ENCODE measurements around the gene CADPS.

The CADPS gene

GRCh38 chr3:62758296-62759066, 116.7 kb downstream of the CADPS start:
- no peak for DNase-seq (ENCODE audit: low read depth)
- H3K4me3 ChIP-seq (ENCODE audit: low read depth, low read length): no peak overlapping the region
- in situ Hi-C loops (cut with HindIII; ENCODE audit: low sequenced_read_pairs): no loop called here
- TF ChIP-seq, protein P1, sequence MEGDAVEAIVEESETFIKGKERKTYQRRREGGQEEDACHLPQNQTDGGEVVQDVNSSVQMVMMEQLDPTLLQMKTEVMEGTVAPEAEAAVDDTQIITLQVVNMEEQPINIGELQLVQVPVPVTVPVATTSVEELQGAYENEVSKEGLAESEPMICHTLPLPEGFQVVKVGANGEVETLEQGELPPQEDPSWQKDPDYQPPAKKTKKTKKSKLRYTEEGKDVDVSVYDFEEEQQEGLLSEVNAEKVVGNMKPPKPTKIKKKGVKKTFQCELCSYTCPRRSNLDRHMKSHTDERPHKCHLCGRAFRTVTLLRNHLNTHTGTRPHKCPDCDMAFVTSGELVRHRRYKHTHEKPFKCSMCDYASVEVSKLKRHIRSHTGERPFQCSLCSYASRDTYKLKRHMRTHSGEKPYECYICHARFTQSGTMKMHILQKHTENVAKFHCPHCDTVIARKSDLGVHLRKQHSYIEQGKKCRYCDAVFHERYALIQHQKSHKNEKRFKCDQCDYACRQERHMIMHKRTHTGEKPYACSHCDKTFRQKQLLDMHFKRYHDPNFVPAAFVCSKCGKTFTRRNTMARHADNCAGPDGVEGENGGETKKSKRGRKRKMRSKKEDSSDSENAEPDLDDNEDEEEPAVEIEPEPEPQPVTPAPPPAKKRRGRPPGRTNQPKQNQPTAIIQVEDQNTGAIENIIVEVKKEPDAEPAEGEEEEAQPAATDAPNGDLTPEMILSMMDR (IDR thresholded peaks at IDR 0.05; ENCODE audit: low read depth, low read length, missing control alignments): no peak

DNA sequence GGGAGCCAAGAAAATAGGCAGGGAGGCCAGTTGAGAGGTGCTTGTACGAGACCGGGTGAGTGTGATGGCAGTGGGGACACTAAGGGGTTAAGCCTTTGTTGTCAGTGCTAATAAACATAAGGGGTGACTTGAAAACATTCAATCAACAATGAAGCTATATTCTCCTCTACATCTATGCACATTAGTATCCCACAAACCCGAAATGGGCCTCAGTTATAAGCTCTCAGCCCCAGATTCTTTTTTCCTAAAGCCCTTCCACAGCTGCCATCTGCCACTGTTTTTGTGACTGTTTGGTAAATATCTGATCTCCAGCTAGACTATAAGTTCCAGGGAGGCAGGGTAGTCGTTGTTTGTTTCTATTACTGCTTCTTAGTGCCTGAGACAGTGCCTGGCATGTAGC, 118.2 kb downstream of the CADPS start:
- in situ Hi-C loops (cut with HindIII; ENCODE audit: low sequenced_read_pairs): no loop called here
- no peak overlapping the region for H3K4me3 ChIP-seq (ENCODE audit: low read depth, low read length)
- TF ChIP-seq, protein P1 (IDR thresholded peaks at IDR 0.05; ENCODE audit: low read depth, low read length, missing control alignments): no peak
- no peak for DNase-seq (ENCODE audit: low read depth)

- no peak for DNase-seq (ENCODE audit: low read depth)
Observed at GRCh38 chr3:62755285-62755684, 119.9 kb downstream of the CADPS start.

DNA sequence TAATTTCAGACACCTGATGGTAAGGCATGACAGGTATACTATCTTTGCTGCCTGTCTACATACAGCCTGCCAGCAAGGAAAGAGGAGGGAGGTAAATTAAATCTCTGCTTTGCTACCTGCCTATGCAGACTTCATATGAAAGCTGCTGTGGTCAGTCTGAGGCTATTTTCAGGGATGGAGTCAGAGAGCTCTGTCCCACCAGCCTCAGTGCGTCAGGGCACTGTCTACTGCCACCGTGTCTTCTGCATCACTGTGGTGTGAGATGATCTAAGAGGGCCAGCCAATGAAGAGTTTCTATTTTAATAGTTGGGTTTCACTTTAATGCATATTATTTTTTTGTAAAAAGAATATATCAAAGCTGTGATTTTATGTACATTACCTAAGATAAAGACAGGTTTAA, 125.6 kb downstream of the CADPS start:
- in situ Hi-C loops (cut with HindIII; ENCODE audit: low sequenced_read_pairs): no loop called here
- no peak overlapping the region for H3K4me3 ChIP-seq (ENCODE audit: low read depth, low read length)
- no peak for DNase-seq (ENCODE audit: low read depth)
- TF ChIP-seq, protein P1 (IDR thresholded peaks at IDR 0.05; ENCODE audit: low read depth, low read length, missing control alignments): no peak

More at GRCh38 chr3:62755285-62755684, 119.9 kb downstream of the CADPS start:
- TF ChIP-seq, protein P1 (IDR thresholded peaks at IDR 0.05; ENCODE audit: low read depth, low read length, missing control alignments): no peak
- H3K4me3 ChIP-seq (ENCODE audit: low read depth, low read length): no peak overlapping the region
- in situ Hi-C loops (cut with HindIII; ENCODE audit: low sequenced_read_pairs): no loop called here

- TF ChIP-seq, protein P1 (IDR thresholded peaks at IDR 0.05; ENCODE audit: low read depth, low read length, missing control alignments): no peak
- in situ Hi-C loops (cut with HindIII; ENCODE audit: low sequenced_read_pairs): no loop called here
- DNase-seq (ENCODE audit: low read depth): no peak
- no peak overlapping the region for H3K4me3 ChIP-seq (ENCODE audit: low read depth, low read length)
Observed at GRCh38 chr3:62749130-62749529, 126.1 kb downstream of the CADPS start.

- DNase-seq (ENCODE audit: low read depth): no peak
- TF ChIP-seq, protein P1 (IDR thresholded peaks at IDR 0.05; ENCODE audit: low read depth, low read length, missing control alignments): no peak
- H3K4me3 ChIP-seq (ENCODE audit: low read depth, low read length): no peak overlapping the region
- in situ Hi-C loops (cut with HindIII; ENCODE audit: low sequenced_read_pairs): no loop called here
Observed at GRCh38 chr3:62737449-62737848, 137.8 kb downstream of the CADPS start.
